ENCODE data around the gene ADAMTS20.

- TF ChIP-seq CTCF (conservative IDR thresholded peaks at IDR 0.05; ENCODE audit: low read depth, low read length) (no peak), EZH2 (IDR thresholded peaks at IDR 0.05; ENCODE audit: borderline replicate concordance, low read depth, low read length, poor library complexity, severe bottlenecking) (no peak)
Measured at GRCh38 chr12:43312991-43313505, 239.0 kb downstream of the ADAMTS20 start.

All from A673 (cell line).